ENCODE data around the gene RSPRY1.
"Not testable (repeated sequence)": the region's sequence is repeated elsewhere in the genome, so short reads cannot be mapped to it uniquely, and the experiment has no call there.

The RSPRY1 gene

GRCh38 chr16:57263541-57264351 lies 77.6 kb downstream of the RSPRY1 start:
- Histone ChIP-seq H3K9ac (ENCODE audit: low read length) (no peak overlapping the region), H3K4me3 (ENCODE audit: low read length) (no peak overlapping the region), H3K27me3 (ENCODE audit: control insufficient read depth, insufficient read depth, low read length) (no peaks in the 10 kb centered on the region), H3K36me3 (ENCODE audit: control insufficient read depth, low read depth, low read length) (no peaks in the 10 kb centered on the region), H3K4me1 (ENCODE audit: control insufficient read depth, low read depth, low read length) (peaks cover 9% of the 10 kb centered on the region), H3K27ac (ENCODE audit: low read length) (no peak overlapping the region), H3K9me3 (ENCODE audit: control insufficient read depth, low read depth, low read length) (no peaks in the 10 kb centered on the region)

GRCh38 chr16:57264381-57264780 lies 78.3 kb downstream of the RSPRY1 start:
- Histone ChIP-seq H3K9me3 (ENCODE audit: control insufficient read depth, low read depth, low read length) (no peaks in the 10 kb centered on the region), H3K9ac (ENCODE audit: low read length) (no peak overlapping the region), H3K4me3 (ENCODE audit: low read length) (no peak overlapping the region), H3K27me3 (ENCODE audit: control insufficient read depth, insufficient read depth, low read length) (no peaks in the 10 kb centered on the region), H3K36me3 (ENCODE audit: control insufficient read depth, low read depth, low read length) (no peaks in the 10 kb centered on the region), H3K4me1 (ENCODE audit: control insufficient read depth, low read depth, low read length) (peaks cover 9% of the 10 kb centered on the region), H3K27ac (ENCODE audit: low read length) (no peak overlapping the region)

DNA sequence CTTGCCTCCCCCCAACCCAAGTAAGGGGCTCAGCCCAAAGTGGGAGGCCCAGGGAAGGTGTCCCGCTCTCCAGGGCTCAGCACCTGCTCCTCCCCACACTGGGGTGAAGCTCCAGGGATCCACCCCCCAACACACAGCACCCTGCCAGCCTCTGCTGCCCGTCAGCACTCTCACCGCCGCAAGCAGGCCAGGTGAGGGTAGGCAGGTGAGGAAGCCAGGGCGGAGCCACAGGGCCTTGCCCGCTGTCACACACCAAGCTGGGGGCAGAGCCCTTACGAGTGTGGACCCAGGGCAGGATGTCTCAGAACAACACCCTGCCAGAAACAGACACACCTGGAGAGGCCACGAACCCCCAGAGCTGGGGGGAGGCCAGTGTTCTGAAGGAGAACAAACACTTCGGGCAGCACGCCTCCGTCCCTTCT lies 78.8 kb downstream of the RSPRY1 start:
- Histone ChIP-seq H3K27me3 (ENCODE audit: control insufficient read depth, insufficient read depth, low read length) (no peaks in the 10 kb centered on the region), H3K9me3 (ENCODE audit: control insufficient read depth, low read depth, low read length) (no peaks in the 10 kb centered on the region), H3K4me3 (ENCODE audit: low read length) (no peak overlapping the region), H3K4me1 (ENCODE audit: control insufficient read depth, low read depth, low read length) (peaks cover 6% of the 10 kb centered on the region), H3K27ac (ENCODE audit: low read length) (no peak overlapping the region), H3K9ac (ENCODE audit: low read length) (no peak overlapping the region), H3K36me3 (ENCODE audit: control insufficient read depth, low read depth, low read length) (no peaks in the 10 kb centered on the region)

- no peak overlapping the region for H3K27ac ChIP-seq (ENCODE audit: low read length)
- no peaks in the 10 kb centered on the region for H3K27me3 ChIP-seq (ENCODE audit: control insufficient read depth, insufficient read depth, low read length)
- no peaks in the 10 kb centered on the region for H3K36me3 ChIP-seq (ENCODE audit: control insufficient read depth, low read depth, low read length)
- no peaks in the 10 kb centered on the region for H3K9me3 ChIP-seq (ENCODE audit: control insufficient read depth, low read depth, low read length)
- peaks cover 8% of the 10 kb centered on the region for H3K4me1 ChIP-seq (ENCODE audit: control insufficient read depth, low read depth, low read length)
- no peak overlapping the region for H3K9ac ChIP-seq (ENCODE audit: low read length)
- H3K4me3 ChIP-seq (ENCODE audit: low read length), result no peak overlapping the region
Measured at GRCh38 chr16:57265850-57266530, 79.9 kb downstream of the RSPRY1 start.

DNA sequence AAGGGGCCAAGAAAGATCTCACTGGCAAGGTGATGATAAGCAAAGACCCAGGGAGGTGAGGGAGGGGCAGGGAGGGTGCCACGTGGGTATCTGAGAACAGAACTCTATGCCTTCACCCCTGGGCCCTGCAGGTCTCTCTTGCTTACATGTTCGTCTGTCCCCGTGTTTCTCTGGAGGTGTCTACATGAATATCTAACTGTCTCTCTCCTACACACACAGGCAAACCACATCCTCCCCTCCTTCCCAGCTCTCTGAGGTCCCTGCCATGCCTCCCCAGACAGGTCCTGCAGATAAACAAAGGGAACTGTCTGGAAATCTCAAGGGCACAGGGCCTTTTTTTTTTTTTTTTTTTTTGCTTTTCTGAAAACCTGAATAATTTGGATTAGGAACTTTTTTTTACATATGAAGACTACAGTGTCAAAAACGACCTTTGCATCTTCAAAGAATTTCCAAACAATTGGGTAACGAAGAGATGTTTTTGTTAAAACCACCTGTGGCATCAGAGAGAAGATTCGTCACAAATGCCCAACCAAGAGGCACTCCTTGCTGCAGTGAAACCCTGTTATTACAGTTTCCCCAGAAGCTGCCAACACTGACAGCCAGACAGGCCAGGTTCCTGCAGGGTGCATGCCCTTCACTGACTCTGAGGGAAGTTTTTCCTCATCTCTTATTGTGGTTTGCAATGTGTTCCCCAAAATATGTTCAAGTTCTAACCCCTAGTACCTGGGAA lies 80.6 kb downstream of the RSPRY1 start:
- Histone ChIP-seq H3K36me3 (ENCODE audit: control insufficient read depth, low read depth, low read length) (no peaks in the 10 kb centered on the region), H3K9me3 (ENCODE audit: control insufficient read depth, low read depth, low read length) (no peaks in the 10 kb centered on the region), H3K4me1 (ENCODE audit: control insufficient read depth, low read depth, low read length) (peaks cover 8% of the 10 kb centered on the region), H3K27ac (ENCODE audit: low read length) (no peak overlapping the region), H3K27me3 (ENCODE audit: control insufficient read depth, insufficient read depth, low read length) (no peaks in the 10 kb centered on the region), H3K9ac (ENCODE audit: low read length) (no peak overlapping the region), H3K4me3 (ENCODE audit: low read length) (no peak overlapping the region)

DNA sequence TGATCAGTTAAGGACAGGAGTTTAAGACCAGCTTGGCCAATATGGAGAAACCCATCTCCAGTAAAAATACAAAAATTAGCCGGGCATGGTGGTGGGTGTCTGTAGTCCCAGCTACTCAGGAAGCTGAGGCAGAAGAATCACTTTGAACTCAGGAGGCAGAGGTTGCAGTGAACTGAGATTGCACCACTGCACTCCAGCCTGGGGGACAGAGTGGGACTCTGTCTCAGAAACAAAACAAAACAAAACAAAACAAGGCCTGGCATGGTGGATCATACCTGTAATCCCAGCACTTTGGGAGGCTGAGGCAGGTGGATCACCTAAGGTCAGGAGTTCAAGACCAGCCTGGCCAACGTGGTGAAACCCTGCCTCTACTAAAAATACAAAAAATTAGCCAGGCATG lies 81.2 kb downstream of the RSPRY1 start:
- not testable (repeated sequence) for H3K9ac ChIP-seq (ENCODE audit: low read length); H3K36me3 ChIP-seq (ENCODE audit: control insufficient read depth, low read depth, low read length); H3K9me3 ChIP-seq (ENCODE audit: control insufficient read depth, low read depth, low read length); H3K27me3 ChIP-seq (ENCODE audit: control insufficient read depth, insufficient read depth, low read length); H3K27ac ChIP-seq (ENCODE audit: low read length); H3K4me3 ChIP-seq (ENCODE audit: low read length); H3K4me1 ChIP-seq (ENCODE audit: control insufficient read depth, low read depth, low read length)

- peaks cover 8% of the 10 kb centered on the region for H3K4me1 ChIP-seq (ENCODE audit: control insufficient read depth, low read depth, low read length)
- no peaks in the 10 kb centered on the region for H3K9me3 ChIP-seq (ENCODE audit: control insufficient read depth, low read depth, low read length)
- no peak overlapping the region for H3K4me3 ChIP-seq (ENCODE audit: low read length)
- no peak overlapping the region for H3K9ac ChIP-seq (ENCODE audit: low read length)
- no peaks in the 10 kb centered on the region for H3K27me3 ChIP-seq (ENCODE audit: control insufficient read depth, insufficient read depth, low read length)
- H3K36me3 ChIP-seq (ENCODE audit: control insufficient read depth, low read depth, low read length), result no peaks in the 10 kb centered on the region
- no peak overlapping the region for H3K27ac ChIP-seq (ENCODE audit: low read length)
Measured at GRCh38 chr16:57268804-57269800, 83.0 kb downstream of the RSPRY1 start.

DNA sequence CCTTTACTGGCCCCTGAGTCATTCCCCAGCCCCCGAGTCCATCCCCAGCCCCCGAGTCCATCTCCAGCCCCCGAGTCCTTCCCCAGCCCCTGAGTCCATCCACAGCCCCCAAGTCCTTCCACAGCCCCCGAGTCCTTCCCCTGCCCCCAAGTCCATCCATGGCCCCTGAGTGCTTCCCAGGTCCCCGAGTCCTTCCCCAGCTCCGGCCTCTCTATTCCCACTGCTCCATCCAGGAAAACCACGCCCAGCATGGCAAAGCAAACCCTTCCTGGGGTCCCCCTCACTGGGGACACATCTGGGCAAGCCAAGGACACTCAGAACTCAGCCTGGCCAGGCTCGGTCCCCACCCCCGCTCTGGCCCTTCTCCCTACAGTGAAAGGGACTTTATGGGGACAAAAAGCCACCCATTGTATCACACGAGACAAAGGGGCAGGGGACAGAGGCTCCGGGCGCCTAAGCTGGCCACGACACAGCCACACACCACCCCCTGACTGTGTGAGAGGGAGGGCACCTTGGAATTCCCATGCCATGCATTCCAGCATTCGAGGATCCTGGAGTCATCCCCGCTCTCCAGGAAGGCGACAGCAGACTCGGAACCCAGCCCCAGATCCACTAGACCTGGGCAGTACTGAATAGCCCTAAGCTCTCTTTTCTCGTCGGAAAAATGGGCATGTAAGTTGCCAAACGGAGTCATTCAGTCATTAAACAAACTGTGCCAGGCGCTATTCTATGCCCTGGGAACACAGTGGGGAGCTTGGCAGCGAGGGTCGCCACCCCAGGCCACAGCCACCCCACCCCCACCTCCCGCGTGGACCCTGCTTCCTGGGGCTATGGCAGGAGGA lies 84.3 kb downstream of the RSPRY1 start:
- H3K27ac ChIP-seq (ENCODE audit: low read length), result no peak overlapping the region
- H3K9ac ChIP-seq (ENCODE audit: low read length), result no peak overlapping the region
- H3K4me1 ChIP-seq (ENCODE audit: control insufficient read depth, low read depth, low read length), result peaks cover 8% of the 10 kb centered on the region
- no peaks in the 10 kb centered on the region for H3K27me3 ChIP-seq (ENCODE audit: control insufficient read depth, insufficient read depth, low read length)
- H3K36me3 ChIP-seq (ENCODE audit: control insufficient read depth, low read depth, low read length), result no peaks in the 10 kb centered on the region
- no peak overlapping the region for H3K4me3 ChIP-seq (ENCODE audit: low read length)
- H3K9me3 ChIP-seq (ENCODE audit: control insufficient read depth, low read depth, low read length), result no peaks in the 10 kb centered on the region

DNA sequence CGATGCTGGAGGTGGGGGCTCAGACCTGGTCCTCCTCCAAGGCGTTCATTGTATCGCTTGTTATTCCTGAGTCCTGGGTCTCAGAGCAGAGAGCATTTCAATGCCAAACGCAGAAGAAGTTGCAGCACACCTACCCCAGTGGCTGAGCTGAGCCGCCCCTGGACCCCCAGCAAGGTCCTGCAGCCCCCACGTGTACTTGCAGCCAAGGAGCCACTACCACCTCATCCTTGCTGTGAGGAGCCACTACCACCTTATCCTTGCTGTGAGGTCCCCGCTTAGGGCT lies 84.9 kb downstream of the RSPRY1 start:
- H3K4me1 ChIP-seq (ENCODE audit: control insufficient read depth, low read depth, low read length), result peaks cover 8% of the 10 kb centered on the region
- H3K9ac ChIP-seq (ENCODE audit: low read length), result no peak overlapping the region
- H3K27ac ChIP-seq (ENCODE audit: low read length), result no peak overlapping the region
- no peaks in the 10 kb centered on the region for H3K9me3 ChIP-seq (ENCODE audit: control insufficient read depth, low read depth, low read length)
- H3K4me3 ChIP-seq (ENCODE audit: low read length), result no peak overlapping the region
- H3K27me3 ChIP-seq (ENCODE audit: control insufficient read depth, insufficient read depth, low read length), result no peaks in the 10 kb centered on the region
- no peaks in the 10 kb centered on the region for H3K36me3 ChIP-seq (ENCODE audit: control insufficient read depth, low read depth, low read length)

DNA sequence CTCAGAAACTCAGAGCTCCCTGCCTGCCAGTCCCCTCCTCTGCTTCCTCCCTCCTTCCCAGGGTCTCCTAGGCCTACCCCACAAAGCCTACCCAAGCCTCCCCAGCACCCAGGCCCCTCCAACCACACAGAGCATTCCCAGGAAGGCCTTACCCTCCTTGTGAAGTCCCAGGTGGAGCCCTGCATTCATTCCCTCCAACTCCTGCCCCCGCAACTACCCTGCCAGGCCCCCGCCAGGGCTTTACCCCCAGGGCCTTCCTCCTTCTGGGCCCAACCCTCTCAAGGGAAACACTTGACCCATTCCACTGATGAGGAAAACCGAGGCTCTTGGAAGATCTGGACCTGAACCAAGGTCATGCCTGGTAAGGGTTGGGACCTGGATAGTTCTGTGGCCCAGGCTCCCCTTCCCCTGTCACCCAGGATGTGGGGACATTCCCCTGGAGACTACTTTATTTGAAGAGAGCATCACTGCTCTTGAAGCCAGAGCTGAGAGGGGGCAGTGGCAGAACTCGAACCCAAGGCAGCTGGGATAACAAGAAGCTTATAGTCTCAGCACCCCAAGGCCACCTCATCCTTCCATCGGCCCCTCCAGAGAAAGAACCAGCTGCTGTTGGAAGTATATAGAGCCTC lies 85.9 kb downstream of the RSPRY1 start:
- Histone ChIP-seq H3K4me3 (ENCODE audit: low read length) (no peak overlapping the region), H3K27ac (ENCODE audit: low read length) (no peak overlapping the region), H3K9me3 (ENCODE audit: control insufficient read depth, low read depth, low read length) (no peaks in the 10 kb centered on the region), H3K4me1 (ENCODE audit: control insufficient read depth, low read depth, low read length) (peaks cover 5% of the 10 kb centered on the region), H3K9ac (ENCODE audit: low read length) (no peak overlapping the region), H3K36me3 (ENCODE audit: control insufficient read depth, low read depth, low read length) (no peaks in the 10 kb centered on the region), H3K27me3 (ENCODE audit: control insufficient read depth, insufficient read depth, low read length) (no peaks in the 10 kb centered on the region)
